GM21526 (cell line): Measurements from ENCODE around the gene RPS6KA2.
"Not testable (repeated sequence)": the region's sequence is repeated elsewhere in the genome, so short reads cannot be mapped to it uniquely, and the experiment has no call there.

ENCODE experiments used
- ATAC-seq: cut with Tn5 transposase; IDR thresholded peaks from one replicate; pipeline ENCODE4 v1.9.1; 2021; ENCODE audit warnings: moderate library complexity; ENCODE audit not compliant: unreplicated experiment, low FRiP score

Gene RPS6KA2

DNA sequence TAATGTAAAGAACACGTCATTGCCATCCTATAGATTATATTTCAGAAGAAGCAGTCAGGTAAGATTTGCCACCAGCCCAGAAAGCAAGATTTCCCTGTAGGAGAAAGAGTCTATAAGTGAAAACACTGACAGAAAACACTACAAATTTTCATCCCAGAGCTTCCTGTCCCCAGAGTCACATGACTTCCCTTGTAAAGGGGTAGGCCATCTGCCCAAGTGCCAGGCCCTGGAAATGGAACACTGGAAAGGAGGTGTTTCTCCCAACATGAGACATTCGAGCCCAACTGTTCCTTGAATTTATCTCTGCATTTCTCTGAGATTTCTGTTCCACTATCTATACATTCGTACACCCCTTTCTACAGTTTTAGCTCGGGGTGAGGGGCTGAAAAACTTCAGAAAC, 87.5 kb downstream of the RPS6KA2 start:
- no peak for ATAC-seq

GRCh38 chr6:166539011-166539385, 88.1 kb downstream of the RPS6KA2 start:
- not testable (repeated sequence) for ATAC-seq

- ATAC-seq = no peak
These were observed 88.6 kb downstream of the RPS6KA2 start for GRCh38 chr6:166538297-166539010.

- no peak for ATAC-seq
These were observed 92.2 kb downstream of the RPS6KA2 start for GRCh38 chr6:166534658-166535406.

GRCh38 chr6:166533205-166533824, 93.7 kb downstream of the RPS6KA2 start:
- no peak for ATAC-seq

DNA sequence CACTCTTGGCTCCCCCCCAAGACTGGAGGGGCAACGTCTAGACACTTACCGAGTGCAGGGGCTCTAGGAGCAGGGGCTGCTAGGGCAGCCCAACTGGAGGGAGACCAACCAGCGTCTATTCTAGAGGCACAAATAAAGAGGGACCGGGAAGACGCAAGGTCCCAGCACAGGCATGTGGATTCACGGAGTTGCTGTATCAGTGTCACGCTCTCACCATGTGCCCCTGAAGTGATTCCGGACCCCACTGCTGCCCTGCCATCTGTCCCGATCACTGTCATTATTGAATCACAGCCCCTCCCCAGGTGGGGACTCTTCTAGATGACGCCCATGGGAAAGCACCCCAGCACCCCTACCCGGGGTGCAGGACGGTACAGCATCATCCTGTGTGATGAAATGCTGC, 94.7 kb downstream of the RPS6KA2 start:
- no peak for ATAC-seq

GRCh38 chr6:166530211-166531095, 96.6 kb downstream of the RPS6KA2 start:
- no peak for ATAC-seq

- no peak for ATAC-seq
These were observed 97.5 kb downstream of the RPS6KA2 start for GRCh38 chr6:166529586-166529985.

DNA sequence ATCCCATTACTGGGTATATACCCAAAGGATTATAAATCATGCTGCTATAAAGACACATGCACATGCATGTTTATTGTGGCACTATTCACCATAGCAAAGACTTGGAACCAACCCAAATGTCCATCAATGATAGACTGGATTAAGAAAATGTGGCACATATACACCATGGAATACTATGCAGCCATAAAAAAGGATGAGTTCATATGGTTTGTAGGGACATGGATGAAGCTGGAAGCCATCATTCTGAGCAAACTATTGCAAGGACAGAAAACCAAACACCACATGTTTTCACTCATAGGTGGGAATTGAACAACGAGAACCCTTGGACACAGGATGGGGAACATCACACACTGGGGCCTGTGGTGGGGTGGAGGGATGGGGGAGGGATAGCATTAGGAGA, 98.0 kb downstream of the RPS6KA2 start:
- not testable (repeated sequence) for ATAC-seq

GRCh38 chr6:166527849-166528248, 99.2 kb downstream of the RPS6KA2 start:
- ATAC-seq = no peak

DNA sequence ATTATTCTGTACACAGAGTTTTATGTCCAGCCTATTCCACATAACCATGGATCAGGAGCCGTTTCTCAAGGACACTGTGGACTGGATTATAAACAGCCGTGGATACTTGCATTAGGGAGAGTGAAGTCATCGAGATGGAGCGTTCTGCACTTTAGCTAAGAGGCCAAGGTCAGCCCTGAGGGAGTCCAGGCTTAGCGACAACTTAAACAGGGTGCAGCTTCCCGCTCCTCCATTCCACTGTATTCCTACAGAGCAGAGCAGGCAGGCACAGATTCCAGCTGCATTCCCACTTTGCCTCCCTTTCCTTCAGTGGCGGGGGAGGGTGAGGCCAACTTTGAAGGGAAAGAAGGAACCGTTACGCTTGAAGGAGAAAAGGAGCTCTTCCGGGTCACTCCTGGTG, 100.1 kb downstream of the RPS6KA2 start:
- ATAC-seq = no peak

DNA sequence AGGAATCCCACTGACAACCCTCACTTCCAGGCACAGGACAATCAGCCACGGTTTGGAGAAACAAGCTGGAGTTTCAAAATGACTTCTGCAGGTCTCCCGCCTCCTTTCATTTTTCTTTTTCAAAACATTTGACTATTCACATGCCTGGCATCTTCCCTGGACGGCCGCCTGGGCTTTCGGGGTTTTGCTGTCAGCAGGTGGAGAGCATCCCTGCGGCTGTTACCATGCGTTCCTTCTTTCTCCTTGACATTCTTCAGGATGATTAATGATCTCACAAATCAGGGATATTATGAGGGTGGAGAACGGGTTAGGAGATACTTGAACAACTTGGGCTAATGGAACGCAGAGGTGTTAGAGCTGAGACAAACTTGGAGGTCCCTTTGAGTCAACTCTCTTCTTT, 101.5 kb downstream of the RPS6KA2 start:
- ATAC-seq = no peak

- ATAC-seq = no peak
These were observed 103.1 kb downstream of the RPS6KA2 start for GRCh38 chr6:166523782-166524559.

DNA sequence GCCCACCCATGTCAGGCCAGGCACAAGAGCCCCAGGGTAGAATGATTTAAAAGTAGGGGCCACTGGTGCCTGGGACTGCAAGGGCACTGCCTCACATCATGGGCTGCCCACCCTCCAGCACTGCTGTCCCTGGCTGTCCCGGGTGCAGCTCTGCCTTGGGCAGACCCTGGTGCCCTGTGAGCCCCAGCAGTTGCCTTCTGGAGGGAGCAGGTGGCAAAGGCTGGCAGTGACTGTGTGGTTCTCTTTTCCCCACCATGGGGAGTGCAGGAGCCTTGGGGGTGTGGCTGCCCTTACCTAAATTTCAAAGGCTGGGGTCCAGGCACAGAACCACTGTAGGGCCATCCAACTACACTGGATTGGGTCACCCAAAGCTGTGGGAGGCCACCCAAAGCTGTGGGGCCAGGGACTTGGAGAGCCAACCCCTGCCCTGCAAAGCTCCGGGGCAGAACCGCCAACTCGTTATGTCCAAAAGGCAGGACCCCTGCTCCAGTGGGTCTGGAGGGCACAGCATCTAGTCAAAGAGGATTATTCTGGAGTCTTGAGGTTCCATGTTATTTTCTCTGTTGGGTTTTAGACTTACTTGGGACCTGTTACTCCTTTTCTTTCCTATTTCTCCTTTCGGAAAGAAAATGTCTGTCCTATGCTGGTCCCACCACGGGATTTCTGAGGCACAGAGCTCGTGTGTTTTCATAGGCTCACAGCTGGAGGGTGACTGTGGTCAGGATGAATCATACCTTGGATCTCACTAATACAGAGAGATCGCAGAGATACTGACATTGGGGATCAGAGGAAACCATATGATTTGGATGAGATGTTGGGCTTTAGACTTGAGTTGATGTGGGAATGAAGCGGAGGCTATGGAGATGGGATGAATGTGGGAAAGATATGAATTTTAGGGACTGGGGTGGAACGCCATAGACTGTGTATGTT, 105.9 kb downstream of the RPS6KA2 start:
- no peak for ATAC-seq

DNA sequence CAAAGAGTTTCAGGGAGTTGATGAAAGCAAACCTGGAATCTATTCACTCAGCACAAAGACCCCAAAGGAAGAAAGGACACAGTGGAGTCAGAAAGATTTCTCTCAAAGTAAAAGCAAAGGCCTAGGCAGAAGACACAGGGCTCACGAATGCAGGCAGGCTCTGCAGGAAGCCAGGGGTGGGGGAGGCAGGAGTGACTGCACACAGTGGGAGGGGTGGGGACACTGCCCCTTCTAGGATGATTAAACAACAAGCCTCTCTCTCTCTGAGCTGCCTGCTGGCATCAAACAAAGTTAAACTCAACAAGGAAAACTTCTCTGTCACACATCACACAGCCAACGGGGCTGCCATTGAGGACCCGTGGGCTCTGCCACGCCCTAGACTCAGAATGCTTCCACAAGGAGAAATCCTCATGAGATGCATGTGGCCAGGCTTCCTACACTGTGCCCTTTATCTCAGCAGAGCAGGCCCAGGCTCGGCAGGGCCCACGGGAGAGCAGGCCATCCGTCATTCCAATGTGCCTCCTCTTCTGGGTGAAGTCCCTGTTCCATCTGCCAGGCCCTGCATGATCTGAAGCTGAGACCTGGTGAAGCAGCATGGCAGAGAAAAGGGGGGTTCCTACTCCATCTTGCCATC, 110.7 kb downstream of the RPS6KA2 start:
- no peak for ATAC-seq

GRCh38 chr6:166515072-166515810, 111.8 kb downstream of the RPS6KA2 start:
- no peak for ATAC-seq

GRCh38 chr6:166514196-166514595, 112.9 kb downstream of the RPS6KA2 start:
- ATAC-seq = no peak

- ATAC-seq = peak; percentile 96
These were observed 114.5 kb downstream of the RPS6KA2 start for GRCh38 chr6:166512567-166512966.
